ENCODE results near the gene RO60. TPM values are rescaled to one million over a fixed set of nuclear protein-coding genes. Genes with fewer than 3 reads are reported as not detected.

The RO60 gene
- total RNA-seq, 2 experiments from 2014 or later: 46.1 to 46.3 TPM

DNA sequence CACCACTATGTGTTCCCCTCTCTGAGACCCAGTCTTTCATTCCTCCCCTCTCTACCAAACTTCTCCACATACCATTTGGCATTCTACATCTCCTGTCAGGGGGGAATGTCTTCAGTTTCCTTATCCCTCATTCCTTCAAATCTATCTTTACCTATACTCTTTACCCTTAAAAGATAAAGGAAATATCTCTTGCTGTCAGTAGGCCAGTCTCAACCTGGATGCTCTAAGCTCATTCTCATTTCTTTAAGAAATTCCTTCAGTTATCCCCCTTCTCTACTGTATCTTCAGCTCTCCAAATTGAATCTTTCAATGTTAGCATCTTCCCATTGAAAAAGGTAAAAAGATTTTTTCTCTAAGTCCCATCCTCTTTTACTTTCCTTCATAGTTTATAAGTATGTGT lies 6.5 kb downstream of the RO60 start:
- Histone ChIP-seq H3K36me3 (ENCODE audit: insufficient read depth, low read length) (peaks cover 10% of the 10 kb centered on the region), H3K27me3 (ENCODE audit: control insufficient read depth in 1 of 2, insufficient read depth in 2 of 2, low read length in 2 of 2) (no peaks in the 10 kb centered on the region), H3K27ac (ENCODE audit: low read depth in 1 of 2, low read length in 2 of 2) (no peak overlapping the region), H3K4me1 (ENCODE audit: insufficient read depth, low read length) (peaks cover 8% of the 10 kb centered on the region), H3K4me3 (ENCODE audit: low read length) (no peak overlapping the region), H3K9me3 (ENCODE audit: control insufficient read depth in 1 of 2, insufficient read depth in 1 of 2, low read length in 2 of 2) (no peaks in the 10 kb centered on the region)
- ATAC-seq (ENCODE audit: poor library complexity) (no peak), DNase-seq (no peak)
- ChIA-PET POLR2A (no interaction called here), CTCF (no interaction called here)
- H3K36me3 Mint-ChIP-seq (ENCODE audit: low read depth): peaks cover 14% of the 10 kb centered on the region
- no peaks in the 10 kb centered on the region for H3K9me3 Mint-ChIP-seq
- intact Hi-C loops (cut with DNase I, micrococcal nuclease): no loop called here
- no peak overlapping the region for H3K4me3 Mint-ChIP-seq
- TF ChIP-seq, protein P1, sequence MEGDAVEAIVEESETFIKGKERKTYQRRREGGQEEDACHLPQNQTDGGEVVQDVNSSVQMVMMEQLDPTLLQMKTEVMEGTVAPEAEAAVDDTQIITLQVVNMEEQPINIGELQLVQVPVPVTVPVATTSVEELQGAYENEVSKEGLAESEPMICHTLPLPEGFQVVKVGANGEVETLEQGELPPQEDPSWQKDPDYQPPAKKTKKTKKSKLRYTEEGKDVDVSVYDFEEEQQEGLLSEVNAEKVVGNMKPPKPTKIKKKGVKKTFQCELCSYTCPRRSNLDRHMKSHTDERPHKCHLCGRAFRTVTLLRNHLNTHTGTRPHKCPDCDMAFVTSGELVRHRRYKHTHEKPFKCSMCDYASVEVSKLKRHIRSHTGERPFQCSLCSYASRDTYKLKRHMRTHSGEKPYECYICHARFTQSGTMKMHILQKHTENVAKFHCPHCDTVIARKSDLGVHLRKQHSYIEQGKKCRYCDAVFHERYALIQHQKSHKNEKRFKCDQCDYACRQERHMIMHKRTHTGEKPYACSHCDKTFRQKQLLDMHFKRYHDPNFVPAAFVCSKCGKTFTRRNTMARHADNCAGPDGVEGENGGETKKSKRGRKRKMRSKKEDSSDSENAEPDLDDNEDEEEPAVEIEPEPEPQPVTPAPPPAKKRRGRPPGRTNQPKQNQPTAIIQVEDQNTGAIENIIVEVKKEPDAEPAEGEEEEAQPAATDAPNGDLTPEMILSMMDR (IDR thresholded peaks at IDR 0.05): no peak
- no peaks in the 10 kb centered on the region for H3K27me3 Mint-ChIP-seq
- H3K4me1 Mint-ChIP-seq (ENCODE audit: low read depth): peaks cover 80% of the 10 kb centered on the region
- H3K27ac Mint-ChIP-seq: peak overlapping the region; percentile 66

DNA sequence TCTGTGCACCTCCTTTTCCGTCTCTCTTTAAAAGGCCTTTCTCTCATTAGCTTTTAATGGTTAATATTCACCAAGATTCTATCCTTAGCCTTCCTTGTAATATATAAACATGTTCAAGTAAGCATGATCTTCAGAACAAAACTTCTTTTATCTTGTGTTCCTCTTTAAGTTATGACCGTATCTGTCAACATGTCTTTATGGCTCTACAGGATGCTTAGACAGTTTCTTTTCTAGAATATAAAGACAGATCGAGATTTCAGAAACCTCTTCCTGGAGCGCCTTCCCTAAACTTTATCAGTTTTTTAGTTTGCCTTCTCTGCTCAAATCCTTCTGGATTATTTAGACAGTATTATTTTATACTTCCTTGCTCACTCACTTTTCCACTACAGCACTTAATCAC lies 7.2 kb downstream of the RO60 start:
- peaks cover 8% of the 10 kb centered on the region for H3K4me1 ChIP-seq (ENCODE audit: insufficient read depth, low read length)
- DNase-seq (no peak), ATAC-seq (ENCODE audit: poor library complexity) (no peak)
- Mint-ChIP-seq H3K4me3 (peak overlapping the region; percentile 16), H3K27me3 (no peaks in the 10 kb centered on the region), H3K9me3 (no peaks in the 10 kb centered on the region), H3K27ac (peak overlapping the region; percentile 66), H3K36me3 (ENCODE audit: low read depth) (peaks cover 14% of the 10 kb centered on the region), H3K4me1 (ENCODE audit: low read depth) (peaks cover 80% of the 10 kb centered on the region)
- peaks cover 10% of the 10 kb centered on the region for H3K36me3 ChIP-seq (ENCODE audit: insufficient read depth, low read length)
- H3K27ac ChIP-seq (ENCODE audit: low read depth in 1 of 2, low read length in 2 of 2): no peak overlapping the region
- ChIA-PET CTCF (no interaction called here), POLR2A (no interaction called here)
- intact Hi-C loops (cut with DNase I, micrococcal nuclease): no loop called here
- no peaks in the 10 kb centered on the region for H3K27me3 ChIP-seq (ENCODE audit: control insufficient read depth in 1 of 2, insufficient read depth in 2 of 2, low read length in 2 of 2)
- no peak overlapping the region for H3K4me3 ChIP-seq (ENCODE audit: low read length)
- no peaks in the 10 kb centered on the region for H3K9me3 ChIP-seq (ENCODE audit: control insufficient read depth in 1 of 2, insufficient read depth in 1 of 2, low read length in 2 of 2)
- TF ChIP-seq, protein P1 (IDR thresholded peaks at IDR 0.05): no peak

DNA sequence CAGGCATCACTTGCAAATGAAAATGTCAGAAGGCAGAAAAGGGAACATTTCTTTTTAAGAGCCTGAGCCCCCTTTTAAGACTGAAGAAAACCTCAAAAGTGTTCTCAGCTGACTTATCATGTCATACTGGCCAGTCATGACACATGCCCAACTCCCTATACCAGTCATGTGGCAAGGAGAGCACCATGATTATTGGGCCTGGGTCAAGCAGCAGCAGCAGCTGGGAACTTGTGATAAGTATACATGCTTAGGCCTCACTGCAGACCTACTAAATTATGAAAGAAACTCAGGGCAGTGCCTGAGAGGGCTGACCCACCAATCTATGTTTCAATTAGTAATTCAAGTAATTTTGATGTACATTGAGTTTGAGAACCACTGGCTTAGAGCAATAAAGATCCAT lies 8.6 kb downstream of the RO60 start:
- ChIA-PET CTCF (interaction anchor here (1.2 kb wide), 1 partner anchor 43 kb away, joined by 3 read pairs; no protein-coding TSS in a partner anchor), POLR2A (no interaction called here)
- no peak for ATAC-seq (ENCODE audit: poor library complexity)
- Mint-ChIP-seq H3K27ac (peak overlapping the region; percentile 65), H3K27me3 (no peaks in the 10 kb centered on the region), H3K4me1 (ENCODE audit: low read depth) (peaks cover 72% of the 10 kb centered on the region), H3K9me3 (no peaks in the 10 kb centered on the region), H3K36me3 (ENCODE audit: low read depth) (peaks cover 24% of the 10 kb centered on the region), H3K4me3 (no peak overlapping the region)
- no peak overlapping the region for H3K4me3 ChIP-seq (ENCODE audit: low read length)
- peaks cover 13% of the 10 kb centered on the region for H3K36me3 ChIP-seq (ENCODE audit: insufficient read depth, low read length)
- H3K9me3 ChIP-seq (ENCODE audit: control insufficient read depth in 1 of 2, insufficient read depth in 1 of 2, low read length in 2 of 2): no peaks in the 10 kb centered on the region
- no peaks in the 10 kb centered on the region for H3K27me3 ChIP-seq (ENCODE audit: control insufficient read depth in 1 of 2, insufficient read depth in 2 of 2, low read length in 2 of 2)
- DNase-seq: no peak
- no peak overlapping the region for H3K27ac ChIP-seq (ENCODE audit: low read depth in 1 of 2, low read length in 2 of 2)
- TF ChIP-seq, protein P1 (IDR thresholded peaks at IDR 0.05): no peak
- intact Hi-C loops (cut with DNase I, micrococcal nuclease): no loop called here
- H3K4me1 ChIP-seq (ENCODE audit: insufficient read depth, low read length): peaks cover 8% of the 10 kb centered on the region
